ENCODE results near the gene SLC25A18.
"Not testable (repeated sequence)": the region's sequence is repeated elsewhere in the genome, so short reads cannot be mapped to it uniquely, and the experiment has no call there.

The SLC25A18 gene, protein sequence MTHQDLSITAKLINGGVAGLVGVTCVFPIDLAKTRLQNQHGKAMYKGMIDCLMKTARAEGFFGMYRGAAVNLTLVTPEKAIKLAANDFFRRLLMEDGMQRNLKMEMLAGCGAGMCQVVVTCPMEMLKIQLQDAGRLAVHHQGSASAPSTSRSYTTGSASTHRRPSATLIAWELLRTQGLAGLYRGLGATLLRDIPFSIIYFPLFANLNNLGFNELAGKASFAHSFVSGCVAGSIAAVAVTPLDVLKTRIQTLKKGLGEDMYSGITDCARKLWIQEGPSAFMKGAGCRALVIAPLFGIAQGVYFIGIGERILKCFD

DNA sequence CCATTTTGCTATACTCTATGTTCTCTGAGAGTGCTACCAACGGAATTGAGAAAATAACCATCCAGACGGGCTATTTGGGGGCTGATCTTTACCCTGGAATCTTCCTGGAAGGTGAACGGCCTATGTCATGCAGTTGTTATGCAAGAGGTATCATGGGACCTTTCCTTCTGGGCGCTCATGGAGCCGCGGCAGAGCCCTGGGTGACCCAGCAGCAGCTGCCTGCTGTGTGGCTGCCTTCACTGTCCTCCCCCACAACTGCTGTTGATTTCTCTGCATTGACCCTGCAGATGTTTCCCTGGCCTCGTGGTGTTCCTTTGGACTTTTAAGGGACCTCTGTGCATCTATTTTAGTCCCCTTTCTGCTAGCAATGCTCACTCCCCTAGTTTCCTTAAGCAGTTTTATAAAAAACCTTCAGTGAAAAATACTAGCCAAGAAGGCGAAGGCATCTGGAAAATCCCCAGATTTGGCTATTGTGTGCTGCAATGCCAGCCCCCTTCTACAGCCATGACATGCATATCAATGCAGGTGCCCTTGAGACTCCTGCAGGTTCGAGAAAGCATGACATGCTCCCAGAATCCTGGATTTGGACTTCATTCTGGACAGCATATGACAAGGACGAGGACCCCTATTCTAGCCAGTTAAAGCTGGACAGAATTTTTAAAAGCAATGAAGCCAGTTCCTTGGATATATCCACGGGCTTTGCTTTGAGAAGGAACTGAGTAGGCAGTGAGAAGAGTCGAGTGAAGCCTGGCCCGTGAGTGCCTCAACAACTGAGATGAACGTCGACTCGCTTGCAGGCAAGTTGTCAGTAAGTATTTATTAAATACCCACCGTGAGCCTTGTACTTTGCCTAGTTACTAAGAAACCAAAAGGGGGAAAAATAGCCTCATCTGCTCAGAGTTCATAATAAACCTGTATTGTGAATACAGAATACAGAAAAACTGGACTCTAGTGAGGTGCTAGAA, at the start of gene SLC25A18:
Gene SLC25A18 (plus strand): TSS at position 593 of the 965 bp plus-strand sequence. CDS start 16,447 bp downstream, outside the sequence.
- DNase-seq, result no peak

DNA sequence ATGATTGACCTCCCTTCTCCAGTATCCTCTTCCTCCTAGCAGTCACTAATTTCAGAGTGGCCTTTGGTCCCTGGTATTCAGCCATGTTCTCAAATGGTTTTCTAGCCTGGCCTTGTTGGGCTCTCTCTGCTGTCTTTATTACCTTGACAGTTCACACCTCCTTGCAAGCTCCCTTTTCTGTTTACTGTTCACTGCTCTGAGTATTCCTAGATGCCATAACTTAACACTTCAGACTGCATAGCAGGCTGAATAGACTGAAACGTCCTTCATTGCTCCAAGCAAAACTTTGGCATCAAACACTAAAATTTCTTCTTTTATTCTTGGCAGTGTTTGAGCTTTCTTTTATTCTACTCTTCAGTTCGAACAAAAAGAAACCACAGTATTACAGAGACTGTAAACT, 49.7 kb upstream of the SLC25A18 start:
- DNase-seq, result no peak

DNA sequence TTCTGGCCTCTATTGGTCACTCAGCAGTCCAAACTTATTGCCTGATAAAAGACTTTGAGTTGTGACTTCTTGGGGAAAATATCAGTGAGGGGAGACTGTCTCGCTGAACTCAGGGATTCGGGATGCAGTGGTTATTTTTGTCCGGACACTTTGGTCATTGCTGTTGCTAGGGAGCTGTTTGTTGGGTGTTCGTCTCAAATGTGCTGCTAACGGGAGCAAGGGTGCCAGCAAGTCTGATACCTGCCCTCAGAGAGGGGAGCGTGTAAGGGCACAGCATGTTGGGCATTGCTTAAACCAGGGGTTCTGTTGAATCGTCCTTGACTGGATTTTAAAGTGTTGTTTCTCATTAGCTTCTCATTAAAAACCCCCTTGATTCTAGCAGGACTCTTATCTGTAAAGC, 49.2 kb upstream of the SLC25A18 start:
- no peak for DNase-seq

DNA sequence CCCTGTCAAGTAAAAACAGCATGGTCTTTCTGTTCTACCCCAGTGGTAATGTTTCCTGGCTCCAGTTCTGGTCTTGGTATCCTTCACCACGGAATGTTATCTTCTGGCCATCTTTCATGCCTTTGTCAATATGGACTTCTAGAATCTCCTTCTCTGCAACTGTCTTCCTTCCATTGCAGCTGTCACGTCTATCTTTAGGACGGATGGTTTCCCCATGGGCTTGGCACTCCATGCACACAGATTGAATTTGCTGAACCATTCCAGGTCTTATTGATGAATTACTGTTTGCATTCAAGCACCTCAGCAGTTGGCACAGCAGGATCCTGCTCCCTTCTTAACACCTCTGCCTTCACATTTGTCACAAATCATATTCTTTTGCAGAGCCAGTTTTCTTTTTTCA, 44.9 kb upstream of the SLC25A18 start:
- no peak for DNase-seq

DNA sequence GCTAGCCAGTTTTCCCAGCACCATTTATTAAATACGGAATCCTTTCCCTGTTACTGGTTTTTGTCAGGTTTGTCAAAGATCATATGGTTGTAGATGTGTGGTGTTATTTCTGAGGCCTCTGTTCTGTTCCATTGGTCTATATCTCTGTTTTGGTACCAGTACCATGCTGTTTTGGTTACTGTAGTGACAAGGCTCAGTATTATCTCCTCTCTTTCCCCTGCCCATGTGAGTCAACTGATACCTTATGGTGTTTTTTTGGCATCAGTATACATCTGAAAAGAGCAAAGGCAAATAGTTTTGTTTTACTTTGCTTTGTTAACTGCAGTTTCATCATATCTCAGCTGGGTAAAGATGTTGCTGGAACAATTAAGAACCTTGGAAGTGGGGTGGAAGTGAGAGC, 41.3 kb upstream of the SLC25A18 start:
- not testable (repeated sequence) for DNase-seq

DNA sequence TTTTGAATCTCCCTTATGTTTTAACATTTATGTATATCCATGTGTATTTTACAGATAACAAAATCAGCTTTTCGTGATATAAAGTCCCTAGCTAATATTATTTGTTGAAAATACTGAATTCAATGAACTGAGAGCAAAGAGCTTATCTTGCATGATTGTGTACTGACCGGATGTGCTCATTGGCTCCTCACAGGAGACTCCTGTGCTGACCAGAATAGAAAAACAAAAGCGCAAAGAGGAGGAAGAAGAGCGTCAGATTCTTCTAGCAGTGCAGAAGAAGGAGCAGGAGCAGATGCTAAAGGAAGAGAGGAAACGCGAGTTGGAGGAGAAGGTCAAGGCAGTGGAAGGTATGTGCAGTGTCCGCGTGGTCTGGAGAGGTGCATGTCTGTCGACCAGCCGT, 39.4 kb upstream of the SLC25A18 start:
- no peak for DNase-seq

DNA sequence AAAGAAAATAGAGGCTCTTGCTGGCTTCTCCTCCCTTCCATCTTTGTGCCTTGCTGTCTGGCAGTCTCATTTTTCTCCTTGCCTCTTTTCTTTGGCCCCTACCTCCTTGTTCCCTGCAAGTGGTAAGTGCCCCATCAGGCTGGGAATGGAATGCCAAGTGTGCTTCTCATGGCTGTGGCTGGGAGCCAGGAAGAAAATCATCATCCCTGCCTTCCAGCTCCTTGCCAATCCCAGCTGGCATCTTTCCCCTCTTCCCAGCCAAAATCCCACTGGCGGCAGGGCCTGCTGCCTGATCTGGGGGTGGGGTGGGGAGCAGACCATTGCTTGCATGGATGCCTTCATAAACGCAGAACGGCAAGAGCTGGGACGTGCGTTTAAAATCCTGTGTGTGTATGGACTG, 27.0 kb upstream of the SLC25A18 start:
- no peak for DNase-seq

DNA sequence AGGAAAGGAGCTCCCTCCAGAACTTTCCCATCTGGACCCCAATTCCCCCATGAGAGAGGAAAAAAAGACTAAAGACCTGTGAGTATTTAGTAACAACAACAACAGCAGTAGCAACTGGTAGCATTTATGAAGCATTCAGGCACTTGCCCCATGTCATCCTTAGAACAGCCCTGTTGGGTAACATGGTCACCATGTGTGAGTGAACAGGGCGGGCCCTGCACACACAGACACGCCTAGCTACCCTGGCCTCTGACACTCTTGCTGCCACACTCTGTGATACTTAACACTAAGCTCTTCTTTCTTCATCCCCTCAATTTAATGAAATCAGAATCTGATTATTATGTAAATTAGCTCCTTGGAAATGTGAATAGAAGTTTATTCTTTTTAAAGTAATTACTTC, 26.1 kb upstream of the SLC25A18 start:
- DNase-seq, result no peak

DNA sequence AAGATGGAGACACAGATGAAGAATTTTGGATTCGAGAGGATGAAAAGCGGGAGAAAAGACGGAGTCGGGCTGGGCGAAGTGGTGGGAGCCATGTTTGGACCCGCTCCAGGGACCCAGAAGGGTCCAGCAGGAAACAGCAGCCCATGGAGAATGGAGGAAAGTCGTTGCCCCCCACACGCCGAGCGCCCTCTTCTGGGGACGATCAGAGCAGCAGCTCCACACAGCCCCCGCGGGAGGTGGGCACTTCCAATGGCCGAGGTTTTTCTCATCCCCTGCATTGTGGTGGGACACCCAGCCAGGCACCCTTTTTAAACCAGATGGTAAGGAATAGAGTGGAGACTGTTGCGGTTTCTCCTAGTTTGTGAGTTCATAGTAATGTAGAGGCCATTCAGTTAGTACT, 22.8 kb upstream of the SLC25A18 start:
- no peak for DNase-seq

DNA sequence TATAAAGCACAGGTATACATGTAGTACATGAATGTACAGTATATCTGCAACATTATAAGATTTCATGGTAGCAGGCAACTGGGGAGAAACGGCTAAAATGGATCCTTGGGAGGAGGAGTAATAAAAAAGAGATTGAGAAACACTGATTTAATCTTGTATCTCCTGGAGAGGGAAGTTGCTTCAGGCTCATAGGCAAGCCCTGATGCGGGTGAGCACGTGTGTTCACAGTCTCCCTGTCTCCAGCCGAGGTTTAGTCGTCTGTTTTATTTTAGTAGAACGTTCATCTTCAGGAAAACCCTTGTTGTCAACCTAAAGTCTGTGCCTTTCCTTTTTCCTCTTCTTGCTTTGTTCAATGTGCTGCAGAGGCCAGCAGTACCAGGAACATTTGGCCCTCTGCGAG, 21.8 kb upstream of the SLC25A18 start:
- DNase-seq, result no peak

DNA sequence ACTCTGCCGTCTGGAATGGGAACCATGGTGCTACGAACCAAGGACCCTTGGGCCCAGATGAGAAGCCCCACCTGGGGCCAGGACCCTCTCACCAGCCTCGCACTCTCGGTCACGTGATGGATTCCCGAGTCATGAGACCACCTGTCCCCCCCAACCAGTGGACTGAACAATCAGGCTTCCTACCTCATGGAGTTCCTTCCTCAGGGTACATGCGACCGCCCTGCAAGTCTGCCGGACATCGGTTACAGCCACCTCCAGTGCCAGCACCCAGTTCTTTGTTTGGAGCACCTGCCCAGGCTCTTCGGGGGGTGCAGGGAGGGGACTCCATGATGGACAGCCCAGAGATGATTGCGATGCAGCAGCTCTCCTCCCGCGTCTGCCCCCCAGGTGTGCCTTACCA, 20.8 kb upstream of the SLC25A18 start:
- DNase-seq, result no peak

DNA sequence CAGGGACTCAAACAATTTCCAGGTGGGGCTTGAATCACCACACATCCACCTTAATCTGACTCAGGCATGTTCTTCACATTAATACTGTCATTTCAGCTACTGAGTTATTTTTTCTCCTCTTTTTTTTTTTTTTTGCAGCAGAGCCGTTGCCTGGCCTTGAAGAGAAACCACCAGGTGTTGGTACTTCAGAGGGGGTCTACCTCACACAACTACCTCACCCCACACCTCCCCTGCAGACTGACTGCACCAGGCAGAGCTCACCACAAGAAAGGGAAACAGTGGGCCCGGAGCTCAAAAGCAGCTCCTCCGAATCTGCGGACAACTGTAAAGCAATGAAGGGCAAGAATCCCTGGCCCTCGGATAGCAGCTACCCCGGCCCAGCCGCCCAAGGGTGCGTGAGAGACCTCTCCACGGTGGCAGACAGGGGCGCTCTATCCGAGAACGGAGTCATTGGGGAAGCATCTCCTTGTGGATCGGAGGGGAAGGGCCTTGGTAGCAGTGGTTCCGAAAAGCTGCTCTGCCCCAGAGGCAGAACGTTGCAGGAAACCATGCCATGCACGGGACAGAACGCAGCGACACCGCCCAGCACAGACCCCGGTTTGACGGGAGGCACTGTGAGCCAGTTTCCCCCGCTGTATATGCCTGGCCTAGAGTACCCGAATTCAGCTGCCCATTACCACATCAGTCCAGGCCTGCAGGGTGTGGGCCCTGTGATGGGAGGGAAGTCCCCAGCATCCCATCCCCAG, 15.1 kb upstream of the SLC25A18 start:
- no peak for DNase-seq

DNA sequence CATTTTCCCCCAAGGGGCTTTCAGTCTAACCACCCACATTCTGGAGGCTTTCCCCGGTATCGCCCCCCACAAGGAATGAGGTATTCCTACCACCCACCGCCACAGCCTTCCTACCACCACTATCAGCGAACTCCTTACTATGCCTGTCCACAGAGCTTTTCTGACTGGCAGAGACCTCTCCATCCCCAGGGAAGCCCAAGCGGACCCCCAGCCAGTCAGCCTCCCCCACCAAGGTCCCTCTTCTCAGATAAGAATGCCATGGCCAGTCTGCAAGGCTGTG, 14.6 kb upstream of the SLC25A18 start:
- no peak for DNase-seq

DNA sequence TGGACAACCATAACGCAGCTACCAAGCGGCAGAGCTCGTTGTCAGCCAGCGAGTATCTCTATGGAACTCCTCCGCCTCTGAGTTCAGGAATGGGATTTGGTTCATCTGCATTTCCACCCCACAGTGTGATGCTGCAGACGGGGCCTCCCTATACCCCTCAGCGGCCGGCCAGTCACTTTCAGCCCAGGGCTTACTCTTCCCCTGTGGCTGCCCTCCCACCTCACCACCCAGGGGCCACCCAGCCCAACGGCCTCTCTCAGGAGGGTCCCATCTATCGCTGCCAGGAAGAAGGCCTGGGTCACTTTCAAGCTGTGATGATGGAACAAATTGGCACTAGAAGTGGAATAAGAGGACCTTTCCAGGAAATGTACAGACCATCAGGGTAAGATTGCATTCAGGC, 14.1 kb upstream of the SLC25A18 start:
- DNase-seq, result no peak

DNA sequence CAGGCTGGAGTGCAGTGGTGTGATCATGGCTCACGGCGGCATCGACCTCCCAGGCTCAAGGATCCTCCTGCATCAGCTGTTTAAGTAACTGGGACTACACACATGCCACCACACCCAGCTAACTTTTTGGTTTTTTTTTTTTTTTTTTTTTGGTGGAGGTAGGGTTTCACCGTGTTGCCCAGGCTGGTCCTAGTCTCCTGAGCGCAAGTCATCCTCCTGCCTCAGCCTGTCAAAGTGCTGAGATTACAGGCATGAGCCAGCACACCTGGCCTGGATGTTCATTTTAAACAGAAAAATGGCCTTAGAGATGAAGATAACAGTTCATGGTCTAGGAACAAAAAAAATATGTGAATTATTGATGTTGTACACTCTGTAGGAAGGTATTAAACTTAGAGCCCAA, 13.6 kb upstream of the SLC25A18 start:
- no peak for DNase-seq

DNA sequence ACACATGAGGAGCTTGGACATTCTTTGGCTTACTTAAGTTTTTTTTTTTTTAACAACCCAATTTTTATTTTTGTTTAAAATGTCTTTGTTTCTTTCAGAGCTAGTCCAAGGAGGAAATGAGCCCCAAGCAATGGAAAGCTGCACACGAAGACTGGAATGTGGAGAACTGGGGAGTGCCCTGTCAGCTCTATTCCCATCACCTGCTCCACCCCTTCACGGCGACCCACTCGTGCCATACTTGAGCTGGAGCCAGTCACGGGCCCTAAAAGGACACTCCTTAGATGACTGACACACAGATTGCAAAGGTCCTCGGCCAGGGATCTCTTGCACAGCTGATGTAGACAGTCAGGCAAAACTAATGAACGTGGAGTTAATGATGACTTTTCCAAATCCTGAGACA, 10.6 kb upstream of the SLC25A18 start:
- DNase-seq, result no peak

DNA sequence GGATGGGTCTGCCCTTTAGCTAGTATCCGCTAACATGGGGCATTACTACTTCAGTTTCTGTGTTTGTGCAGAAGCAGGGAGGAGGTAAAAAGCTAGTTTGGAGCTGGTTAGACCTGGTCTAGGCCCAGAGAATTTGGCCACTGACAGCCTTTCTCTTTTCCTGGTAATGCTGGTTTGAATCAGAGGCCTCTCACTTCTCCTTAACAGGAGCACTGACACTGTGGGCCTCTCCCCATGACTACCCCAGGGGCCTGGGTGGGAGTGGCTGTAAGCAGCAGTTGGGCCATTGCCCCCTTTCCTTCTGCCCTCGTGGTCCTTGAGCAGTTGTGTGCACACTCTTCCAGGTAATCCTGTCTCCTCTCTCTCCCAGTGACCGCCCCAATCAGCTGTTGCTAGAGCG, 8.5 kb upstream of the SLC25A18 start:
- DNase-seq, result no peak

DNA sequence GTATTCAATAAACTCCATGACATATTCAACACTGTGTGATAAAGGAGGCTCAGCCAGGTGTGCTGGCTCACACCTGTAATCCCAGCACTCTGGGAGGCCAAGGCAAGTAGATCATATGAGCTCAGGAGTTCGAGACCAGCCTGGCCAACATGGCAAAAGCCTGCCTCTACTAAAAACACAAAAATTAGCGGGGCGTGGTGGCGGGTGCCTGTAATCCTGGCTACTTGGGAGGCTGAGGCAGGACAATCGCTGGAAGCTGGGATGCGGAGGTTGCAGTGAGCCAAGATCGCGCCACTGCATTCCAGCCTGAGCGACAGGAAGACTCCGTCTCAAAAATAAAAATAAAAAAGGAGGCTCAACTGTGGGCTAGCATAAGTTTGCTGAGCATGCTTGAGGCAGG, 4.1 kb upstream of the SLC25A18 start:
- DNase-seq, result no peak

DNA sequence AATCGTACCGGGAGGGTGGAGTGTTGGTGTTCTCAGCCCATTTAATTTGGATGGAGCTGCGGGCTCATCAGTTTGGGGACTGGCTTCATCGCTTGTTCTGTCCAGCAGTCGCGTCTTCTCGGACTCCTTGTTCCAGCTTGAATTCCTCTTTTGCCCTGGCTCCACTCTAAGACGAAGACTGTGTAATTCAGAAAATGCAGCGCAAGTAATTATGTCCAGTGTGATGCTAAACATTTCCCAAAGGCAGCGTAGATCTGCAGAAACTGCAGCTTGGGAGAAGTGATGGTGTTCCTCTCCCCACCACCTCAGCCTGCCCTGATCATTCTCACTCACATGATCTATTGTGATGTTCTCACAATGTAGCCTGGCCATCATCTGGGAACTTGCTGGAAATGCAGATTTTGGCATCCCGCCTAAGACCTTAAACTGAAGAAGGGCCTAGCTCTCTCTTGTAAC, 666 bp downstream of the SLC25A18 start:
- DNase-seq, result no peak

DNA sequence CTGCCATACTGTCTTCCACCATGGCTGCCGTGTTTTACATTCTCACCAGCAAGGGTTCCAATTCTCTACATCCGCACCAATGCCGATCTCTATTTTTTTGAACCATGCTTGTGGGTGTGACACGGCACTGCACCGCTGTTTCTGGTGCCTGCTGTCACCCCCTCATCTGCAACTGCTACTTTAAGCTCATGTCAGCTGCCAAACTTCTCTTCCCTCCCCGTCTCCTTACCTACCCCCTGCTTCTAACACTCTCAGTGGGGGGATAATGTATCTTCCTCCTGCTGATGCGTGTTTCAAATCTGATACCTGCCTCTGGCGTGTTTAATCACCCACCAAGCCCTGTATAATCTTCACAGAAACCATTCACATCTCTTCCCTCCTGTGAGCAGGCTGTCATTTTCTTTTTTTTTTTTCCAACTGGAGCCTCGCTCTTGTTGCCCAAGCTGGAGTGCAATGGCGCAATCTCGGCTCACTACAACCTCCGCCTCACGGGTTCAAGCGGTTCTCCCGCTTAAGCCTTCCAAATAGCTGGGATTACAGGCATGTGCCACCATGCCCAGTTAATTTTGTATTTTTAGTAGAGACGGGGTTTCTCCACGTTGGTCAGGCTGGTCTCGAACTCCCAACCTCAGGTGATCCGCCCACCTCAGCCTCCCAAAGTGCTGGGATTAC, 2.9 kb downstream of the SLC25A18 start:
- DNase-seq, result not testable (repeated sequence)

DNA sequence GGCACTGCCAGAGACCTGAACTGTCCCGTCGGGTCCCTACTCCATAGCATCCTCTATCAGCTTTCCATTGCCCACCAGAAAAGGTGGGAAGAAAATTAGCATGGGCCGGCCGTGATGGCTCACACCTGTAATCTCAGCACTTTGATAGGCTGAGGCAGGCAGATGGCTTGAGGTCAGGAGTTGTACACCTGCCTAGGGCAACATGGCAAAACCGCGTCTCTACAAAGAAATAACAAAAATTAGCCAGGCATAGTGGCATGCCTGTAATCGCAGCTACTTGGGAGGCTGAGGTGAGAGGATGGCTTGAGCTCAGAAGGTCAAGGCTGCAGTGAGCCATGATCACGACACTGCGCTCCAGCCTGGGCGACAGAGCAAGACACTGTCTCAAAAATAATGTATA, 3.5 kb downstream of the SLC25A18 start:
- DNase-seq, result no peak

DNA sequence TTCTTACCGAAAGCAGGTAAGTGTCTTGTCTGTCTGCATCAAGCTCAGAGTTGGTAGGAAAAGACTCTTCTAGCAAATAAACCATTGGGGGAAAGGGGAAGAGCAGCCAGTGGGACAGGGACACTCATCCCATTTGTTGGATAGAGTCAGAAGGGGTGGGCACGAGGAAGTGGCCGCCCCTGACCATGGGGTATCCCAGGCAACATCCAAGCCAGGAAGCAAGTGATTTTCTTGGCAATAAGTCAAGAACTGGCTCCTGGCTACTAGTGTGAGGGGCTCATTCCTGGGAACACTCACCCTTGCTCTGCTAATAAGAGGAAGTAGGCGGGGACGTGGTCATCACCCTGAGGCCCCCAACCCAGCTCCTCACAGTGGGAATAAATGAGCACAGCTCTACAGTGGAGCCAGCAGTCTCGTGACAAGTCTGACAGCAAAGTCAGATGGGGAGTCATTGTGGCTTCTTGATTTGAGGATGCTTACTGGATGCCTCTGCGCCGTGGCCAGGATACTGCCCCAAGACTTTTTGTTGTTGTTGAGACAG, 6.7 kb downstream of the SLC25A18 start:
- DNase-seq, result no peak
